WTC11 (cell line): ENCODE data around the gene DNAAF9. TPM values are rescaled to one million over a fixed set of nuclear protein-coding genes. Genes with fewer than 3 reads are reported as not detected.

Experiments used
- ATAC-seq: fragments of 200-7000 bp; cut with Tn5 transposase; 2 replicates; pipeline ENCODE4 v1.10.0; 2021; ENCODE audit warnings: mild to moderate bottlenecking, moderate library complexity
- CTCF ChIA-PET: fragments of 300-600 bp; sonication (Branson Sonifier 250); formaldehyde crosslinking; loops from one replicate; lab custom pipeline; 2021; ENCODE audit warnings: antibody characterized with exemption; lab: Charles Lee
- POLR2A ChIA-PET: fragments of 350-600 bp; sonication (Branson Sonifier 250); formaldehyde crosslinking; loops from one replicate; lab custom pipeline; 2021; ENCODE audit warnings: antibody characterized with exemption; lab: Charles Lee
- DNase-seq: peaks from one replicate; pipeline ENCODE4 v3.0.0; 2021; ENCODE audit warnings: low spot score
- H3K27ac Mint-ChIP-seq: 2 replicates; pipeline ENCODE4 v1.8.0; 2021; ENCODE audit warnings: mixed read lengths
- H3K27me3 Mint-ChIP-seq: 2 replicates; pipeline ENCODE4 v1.8.0; 2021; ENCODE audit warnings: low read depth, mild to moderate bottlenecking, moderate library complexity, mixed read lengths
- H3K36me3 Mint-ChIP-seq: 2 replicates; pipeline ENCODE4 v1.8.0; 2021; ENCODE audit warnings: mixed read lengths
- H3K4me1 Mint-ChIP-seq: 2 replicates; pipeline ENCODE4 v1.8.0; 2022; ENCODE audit warnings: mixed read lengths
- H3K4me3 Mint-ChIP-seq: 2 replicates; pipeline ENCODE4 v1.8.0; 2021; ENCODE audit warnings: mild to moderate bottlenecking, moderate library complexity, mixed read lengths
- H3K9me3 Mint-ChIP-seq: 2 replicates; pipeline ENCODE4 v1.8.0; 2021; ENCODE audit warnings: mixed read lengths
- E2F5 ChIP-seq: sonication (generic); formaldehyde crosslinking; IDR thresholded peaks from 2 replicates; pipeline ENCODE4 v1.8.1; 2022; ENCODE audit warnings: mild to moderate bottlenecking, moderate library complexity, missing genetic modification reagents
- EMX1 ChIP-seq: fragments of 250-450 bp; sonication (Bioruptor Pico); IDR thresholded peaks from 2 replicates; pipeline ENCODE4 v1.8.0; 2021; ENCODE audit warnings: mild to moderate bottlenecking
- GABPB1 ChIP-seq: sonication (generic); formaldehyde crosslinking; IDR thresholded peaks from 2 replicates; pipeline ENCODE4 v1.8.1; 2023; ENCODE audit warnings: mild to moderate bottlenecking, missing genetic modification reagents
- IRF2 ChIP-seq: sonication (generic); formaldehyde crosslinking; IDR thresholded peaks from 2 replicates; pipeline ENCODE4 v1.8.0; 2022; ENCODE audit warnings: low read depth, missing genetic modification reagents, borderline replicate concordance
- JUN ChIP-seq: sonication (generic); formaldehyde crosslinking; IDR thresholded peaks from 2 replicates; pipeline ENCODE4 v1.8.0; 2023; ENCODE audit warnings: mild to moderate bottlenecking, missing genetic modification reagents
- NFYB ChIP-seq: sonication (generic); formaldehyde crosslinking; conservative IDR thresholded peaks from 2 replicates; pipeline ENCODE4 v1.8.0; 2022; ENCODE audit warnings: low read depth, missing genetic modification reagents
- NR2C2 ChIP-seq: sonication (generic); formaldehyde crosslinking; IDR thresholded peaks from 2 replicates; pipeline ENCODE4 v1.8.0; 2022; ENCODE audit warnings: mild to moderate bottlenecking, missing genetic modification reagents
- NR3C1 ChIP-seq: sonication (generic); formaldehyde crosslinking; conservative IDR thresholded peaks from 2 replicates; pipeline ENCODE4 v1.8.1; 2023; ENCODE audit warnings: low read depth, mild to moderate bottlenecking, missing genetic modification reagents
- OVOL2 ChIP-seq: fragments of 250-450 bp; sonication (Bioruptor Pico); IDR thresholded peaks from 2 replicates; pipeline ENCODE4 v1.9.0; 2021; ENCODE audit warnings: mild to moderate bottlenecking, borderline replicate concordance
- PREB ChIP-seq: sonication (generic); formaldehyde crosslinking; IDR thresholded peaks from 2 replicates; pipeline ENCODE4 v1.8.1; 2022; ENCODE audit warnings: mild to moderate bottlenecking, missing genetic modification reagents, moderate library complexity, borderline replicate concordance
- SMAD3 ChIP-seq: sonication (generic); formaldehyde crosslinking; IDR thresholded peaks from 2 replicates; pipeline ENCODE4 v1.8.0; 2022; ENCODE audit warnings: missing genetic modification reagents, mild to moderate bottlenecking, borderline replicate concordance
- SP1 ChIP-seq: sonication (generic); formaldehyde crosslinking; conservative IDR thresholded peaks from 2 replicates; pipeline ENCODE4 v1.8.1; 2022; ENCODE audit warnings: missing genetic modification reagents
- TEAD1 ChIP-seq: sonication (generic); formaldehyde crosslinking; IDR thresholded peaks from 2 replicates; pipeline ENCODE4 v1.8.0; 2022; ENCODE audit warnings: mild to moderate bottlenecking, missing genetic modification reagents
- TP53 ChIP-seq: sonication (generic); formaldehyde crosslinking; IDR thresholded peaks from 2 replicates; pipeline ENCODE4 v1.8.1; 2023; ENCODE audit warnings: mild to moderate bottlenecking, missing genetic modification reagents
- ZNF317 ChIP-seq: sonication (generic); formaldehyde crosslinking; IDR thresholded peaks from 2 replicates; pipeline ENCODE4 v1.8.1; 2023; ENCODE audit warnings: low read depth, mild to moderate bottlenecking, moderate library complexity, missing genetic modification reagents, borderline replicate concordance
- ZNF425 ChIP-seq: fragments of 250-450 bp; sonication (Bioruptor Pico); conservative IDR thresholded peaks from 2 replicates; pipeline ENCODE4 v1.9.0; 2021; ENCODE audit warnings: mild to moderate bottlenecking
- total RNA-seq: library from RNA; stranded (reverse); gene quantifications from 3 replicates; pipeline ENCODE4 v1.2.3, GENCODE V29; 2021
- TF ChIP-seq, protein P1 (sequence below): sonication (generic); formaldehyde crosslinking; IDR thresholded peaks from 2 replicates; pipeline ENCODE4 v1.8.1; 2022; ENCODE audit warnings: missing genetic modification reagents, borderline replicate concordance
- TF ChIP-seq, protein P2 (sequence below): sonication (generic); formaldehyde crosslinking; IDR thresholded peaks from 2 replicates; pipeline ENCODE4 v1.8.1; 2023; ENCODE audit warnings: mild to moderate bottlenecking, missing genetic modification reagents, moderate library complexity
- TF ChIP-seq, protein P3 (sequence below): sonication (generic); formaldehyde crosslinking; IDR thresholded peaks from 2 replicates; pipeline ENCODE4 v1.8.0; 2022; ENCODE audit warnings: mild to moderate bottlenecking, missing genetic modification reagents
- TF ChIP-seq, protein P4 (sequence below): sonication (generic); formaldehyde crosslinking; IDR thresholded peaks from 2 replicates; pipeline ENCODE4 v1.8.0; 2023; ENCODE audit warnings: missing genetic modification reagents

DNAAF9 gene
- total RNA-seq, 1 experiment from 2014 or later = 6.3 TPM

DNA sequence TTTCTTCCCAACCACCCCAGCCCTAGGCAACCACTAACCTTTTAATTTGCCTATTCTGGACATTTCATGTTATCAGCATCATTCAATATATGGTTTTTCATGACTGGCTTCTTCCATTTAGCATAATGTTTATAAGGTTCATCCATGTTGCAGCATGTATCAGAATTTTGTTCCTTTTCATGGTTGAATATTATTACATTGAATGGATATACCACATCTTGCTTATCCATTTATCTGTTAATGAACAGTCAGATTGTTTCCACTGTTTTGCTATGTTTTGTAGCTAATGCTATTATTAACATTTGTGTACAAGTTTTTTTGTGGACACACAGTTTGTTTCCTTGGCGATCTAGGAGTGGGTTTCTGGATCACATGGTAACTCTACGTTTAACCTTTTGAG is 3.0 kb upstream of the DNAAF9 start (continued):
- TF ChIP-seq, protein P1, sequence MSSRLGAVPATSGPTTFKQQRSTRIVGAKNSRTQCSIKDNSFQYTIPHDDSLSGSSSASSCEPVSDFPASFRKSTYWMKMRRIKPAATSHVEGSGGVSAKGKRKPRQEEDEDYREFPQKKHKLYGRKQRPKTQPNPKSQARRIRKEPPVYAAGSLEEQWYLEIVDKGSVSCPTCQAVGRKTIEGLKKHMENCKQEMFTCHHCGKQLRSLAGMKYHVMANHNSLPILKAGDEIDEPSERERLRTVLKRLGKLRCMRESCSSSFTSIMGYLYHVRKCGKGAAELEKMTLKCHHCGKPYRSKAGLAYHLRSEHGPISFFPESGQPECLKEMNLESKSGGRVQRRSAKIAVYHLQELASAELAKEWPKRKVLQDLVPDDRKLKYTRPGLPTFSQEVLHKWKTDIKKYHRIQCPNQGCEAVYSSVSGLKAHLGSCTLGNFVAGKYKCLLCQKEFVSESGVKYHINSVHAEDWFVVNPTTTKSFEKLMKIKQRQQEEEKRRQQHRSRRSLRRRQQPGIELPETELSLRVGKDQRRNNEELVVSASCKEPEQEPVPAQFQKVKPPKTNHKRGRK (CRISPR knock-in tag) = no peak
- TF ChIP-seq SMAD3 (CRISPR knock-in tag) = no peak

GRCh38 chr20:3409417-3409816 is 1.9 kb upstream of the DNAAF9 start:
- no peak for TF ChIP-seq SP1 (CRISPR knock-in tag)
- TF ChIP-seq ZNF317 (CRISPR knock-in tag) = no peak
- no peak for TF ChIP-seq IRF2 (CRISPR knock-in tag)
- no peak for TF ChIP-seq OVOL2 (CRISPR knock-in tag)
- TF ChIP-seq, protein P2, sequence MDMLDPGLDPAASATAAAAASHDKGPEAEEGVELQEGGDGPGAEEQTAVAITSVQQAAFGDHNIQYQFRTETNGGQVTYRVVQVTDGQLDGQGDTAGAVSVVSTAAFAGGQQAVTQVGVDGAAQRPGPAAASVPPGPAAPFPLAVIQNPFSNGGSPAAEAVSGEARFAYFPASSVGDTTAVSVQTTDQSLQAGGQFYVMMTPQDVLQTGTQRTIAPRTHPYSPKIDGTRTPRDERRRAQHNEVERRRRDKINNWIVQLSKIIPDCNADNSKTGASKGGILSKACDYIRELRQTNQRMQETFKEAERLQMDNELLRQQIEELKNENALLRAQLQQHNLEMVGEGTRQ (CRISPR knock-in tag) = no peak
- TF ChIP-seq ZNF425 (CRISPR knock-in tag) = no peak
- peaks cover 45% of the 10 kb centered on the region for H3K27me3 Mint-ChIP-seq
- no peak overlapping the region for H3K27ac Mint-ChIP-seq
- ATAC-seq (no peak), DNase-seq (no peak)
- no peaks in the 10 kb centered on the region for H3K36me3 Mint-ChIP-seq
- CTCF ChIA-PET = interaction anchor here (0.8 kb wide), 1 partner anchor 154 kb away, joined by 3 read pairs; no protein-coding TSS in a partner anchor
- peaks cover under 1% of the 10 kb centered on the region for H3K9me3 Mint-ChIP-seq
- POLR2A ChIA-PET = no interaction called here
- peak overlapping the region; percentile 93 for H3K4me3 Mint-ChIP-seq
- peaks cover 12% of the 10 kb centered on the region for H3K4me1 Mint-ChIP-seq

DNA sequence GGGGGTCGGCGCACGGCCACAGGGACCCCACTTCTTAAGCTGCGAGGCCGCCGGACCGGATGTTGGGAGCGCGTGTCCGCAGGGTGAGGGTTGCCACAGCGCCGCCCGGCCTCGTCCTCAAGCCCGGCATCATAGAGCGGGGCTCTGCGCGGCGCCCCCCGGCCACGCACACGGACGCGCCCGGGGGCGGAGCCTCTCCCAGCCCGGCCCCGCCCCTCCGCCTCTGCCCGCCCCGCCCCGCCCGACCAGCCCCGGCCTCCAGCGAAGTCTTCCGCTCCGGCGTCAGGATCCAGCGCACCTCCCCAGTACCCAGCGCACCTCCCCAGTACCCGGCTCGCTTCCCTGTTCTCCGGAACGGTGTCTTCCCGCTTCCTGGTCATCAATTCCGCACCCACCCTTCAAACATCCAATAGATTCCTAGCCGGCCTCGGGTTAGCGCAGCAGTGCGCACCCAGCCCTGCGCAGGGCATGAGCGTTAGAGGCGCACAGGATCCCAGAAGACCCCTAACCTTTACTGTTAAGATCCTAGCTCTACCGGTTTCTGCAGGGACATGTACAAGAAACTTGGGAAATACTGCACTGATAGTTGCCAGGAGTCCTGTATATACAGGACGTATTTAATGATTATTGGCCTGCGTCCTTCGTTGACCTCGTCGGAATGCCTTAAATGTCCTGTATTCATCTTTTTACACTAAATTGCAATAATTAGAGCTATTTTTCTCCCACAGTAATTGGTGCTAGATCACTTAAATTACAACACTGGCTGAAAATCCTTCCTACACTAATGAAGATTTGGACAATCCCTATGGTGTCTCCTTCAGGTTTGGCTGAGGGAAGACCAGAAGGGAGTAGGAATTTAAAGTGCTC is 535 bp upstream of the DNAAF9 start:
- POLR2A ChIA-PET = interaction anchor here (0.5 to 0.7 kb wide), 3 partner anchors 63 to 511 kb away, joined by 3 to 6 read pairs (median 3); partner anchors contain the start of gene ATRN
- no peaks in the 10 kb centered on the region for H3K9me3 Mint-ChIP-seq
- ATAC-seq = peak; percentile 72
- peaks cover 45% of the 10 kb centered on the region for H3K27me3 Mint-ChIP-seq
- peak overlapping the region; percentile 98 for H3K27ac Mint-ChIP-seq
- CTCF ChIA-PET = interaction anchor here (0.7 to 1.5 kb wide), 4 partner anchors 15 to 303 kb away, joined by 3 to 5 read pairs (median 4); no protein-coding TSS in a partner anchor
- peak; percentile 74 for DNase-seq
- H3K36me3 Mint-ChIP-seq = no peaks in the 10 kb centered on the region
- H3K4me3 Mint-ChIP-seq = peak overlapping the region; percentile 93
- peaks cover 12% of the 10 kb centered on the region for H3K4me1 Mint-ChIP-seq
- TF ChIP-seq E2F5 (CRISPR knock-in tag) (no peak), NR2C2 (CRISPR knock-in tag) (no peak), JUN (CRISPR knock-in tag) (no peak), GABPB1 (CRISPR knock-in tag) (peak; percentile 37; the same call in 1 of the 2 replicates), PREB (CRISPR knock-in tag) (no peak), NR3C1 (no peak), NFYB (no peak), TP53 (no peak), TEAD1 (no peak), SP1 (CRISPR knock-in tag) (peak; percentile 46; the same call in 1 of the 2 replicates), EMX1 (CRISPR knock-in tag) (no peak)
- TF ChIP-seq, protein P3, sequence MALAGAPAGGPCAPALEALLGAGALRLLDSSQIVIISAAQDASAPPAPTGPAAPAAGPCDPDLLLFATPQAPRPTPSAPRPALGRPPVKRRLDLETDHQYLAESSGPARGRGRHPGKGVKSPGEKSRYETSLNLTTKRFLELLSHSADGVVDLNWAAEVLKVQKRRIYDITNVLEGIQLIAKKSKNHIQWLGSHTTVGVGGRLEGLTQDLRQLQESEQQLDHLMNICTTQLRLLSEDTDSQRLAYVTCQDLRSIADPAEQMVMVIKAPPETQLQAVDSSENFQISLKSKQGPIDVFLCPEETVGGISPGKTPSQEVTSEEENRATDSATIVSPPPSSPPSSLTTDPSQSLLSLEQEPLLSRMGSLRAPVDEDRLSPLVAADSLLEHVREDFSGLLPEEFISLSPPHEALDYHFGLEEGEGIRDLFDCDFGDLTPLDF (CRISPR knock-in tag) = no peak
- TF ChIP-seq, protein P4, sequence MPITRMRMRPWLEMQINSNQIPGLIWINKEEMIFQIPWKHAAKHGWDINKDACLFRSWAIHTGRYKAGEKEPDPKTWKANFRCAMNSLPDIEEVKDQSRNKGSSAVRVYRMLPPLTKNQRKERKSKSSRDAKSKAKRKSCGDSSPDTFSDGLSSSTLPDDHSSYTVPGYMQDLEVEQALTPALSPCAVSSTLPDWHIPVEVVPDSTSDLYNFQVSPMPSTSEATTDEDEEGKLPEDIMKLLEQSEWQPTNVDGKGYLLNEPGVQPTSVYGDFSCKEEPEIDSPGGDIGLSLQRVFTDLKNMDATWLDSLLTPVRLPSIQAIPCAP (CRISPR knock-in tag) = no peak
